GM18867 (cell line): Measurements from ENCODE around the gene PCDH9.

Experiments used
- ATAC-seq: cut with Tn5 transposase; IDR thresholded peaks from one replicate; pipeline ENCODE4 v1.9.1; 2021; ENCODE audit warnings: mild to moderate bottlenecking, moderate library complexity; ENCODE audit not compliant: unreplicated experiment

Gene PCDH9

GRCh38 chr13:66359393-66359792 is 870.7 kb downstream of the PCDH9 start:
- no peak for ATAC-seq

GRCh38 chr13:66358564-66358963 is 871.6 kb downstream of the PCDH9 start:
- no peak for ATAC-seq

- ATAC-seq = no peak
Observed at GRCh38 chr13:66357463-66357862, 872.7 kb downstream of the PCDH9 start.

GRCh38 chr13:66354879-66355751 is 875.0 kb downstream of the PCDH9 start:
- no peak for ATAC-seq

GRCh38 chr13:66353664-66354063 is 876.5 kb downstream of the PCDH9 start:
- no peak for ATAC-seq

- ATAC-seq = no peak
Observed at GRCh38 chr13:66349966-66350365, 880.2 kb downstream of the PCDH9 start.

- no peak for ATAC-seq
Observed at GRCh38 chr13:66348745-66349690, 881.1 kb downstream of the PCDH9 start.

- no peak for ATAC-seq
Observed at GRCh38 chr13:66347486-66348117, 882.5 kb downstream of the PCDH9 start.

- no peak for ATAC-seq
Observed at GRCh38 chr13:66345971-66346370, 884.2 kb downstream of the PCDH9 start.

GRCh38 chr13:66345518-66345810 is 884.7 kb downstream of the PCDH9 start:
- no peak for ATAC-seq

GRCh38 chr13:66344805-66345517 is 885.2 kb downstream of the PCDH9 start:
- no peak for ATAC-seq

GRCh38 chr13:66343224-66343828 is 886.8 kb downstream of the PCDH9 start:
- ATAC-seq = no peak

- ATAC-seq = no peak
Observed at GRCh38 chr13:66341635-66342377, 888.3 kb downstream of the PCDH9 start.

GRCh38 chr13:66339214-66339613 is 890.9 kb downstream of the PCDH9 start:
- no peak for ATAC-seq

- ATAC-seq = no peak
Observed at GRCh38 chr13:66338542-66338941, 891.6 kb downstream of the PCDH9 start.

GRCh38 chr13:66335626-66336025 is 894.5 kb downstream of the PCDH9 start:
- no peak for ATAC-seq

GRCh38 chr13:66329988-66330451 is 900.1 kb downstream of the PCDH9 start:
- no peak for ATAC-seq

GRCh38 chr13:66328476-66328875 is 901.7 kb downstream of the PCDH9 start:
- ATAC-seq = no peak

GRCh38 chr13:66323745-66324347 is 906.3 kb downstream of the PCDH9 start:
- ATAC-seq = no peak
